Measurements from ENCODE around the gene BAZ1A.
"Not testable (repeated sequence)": the region's sequence is repeated elsewhere in the genome, so short reads cannot be mapped to it uniquely, and the experiment has no call there.

Gene BAZ1A

GRCh38 chr14:34755215-34755614 lies 119.9 kb downstream of the BAZ1A start:
- peaks cover 16% of the 10 kb centered on the region; the same call in 1 of the 2 replicates for H3K36me3 ChIP-seq (ENCODE audit: insufficient read depth, low read length)
- H3K27me3 ChIP-seq (ENCODE audit: insufficient read depth, low read length), result no peaks in the 10 kb centered on the region
- H3K79me2 ChIP-seq (ENCODE audit: control insufficient read depth, insufficient read depth, low read length, unreplicated experiment), result no peaks in the 10 kb centered on the region
- no peak overlapping the region for H3K4me3 ChIP-seq (ENCODE audit: low read depth, low read length)
- H3K27ac ChIP-seq (ENCODE audit: low read depth, low read length), result no peak overlapping the region
- peaks cover 9% of the 10 kb centered on the region for H3K4me1 ChIP-seq (ENCODE audit: control insufficient read depth, insufficient read depth, low read length, unreplicated experiment)
- no peak overlapping the region for H2AFZ ChIP-seq (ENCODE audit: low read length, unreplicated experiment)

DNA sequence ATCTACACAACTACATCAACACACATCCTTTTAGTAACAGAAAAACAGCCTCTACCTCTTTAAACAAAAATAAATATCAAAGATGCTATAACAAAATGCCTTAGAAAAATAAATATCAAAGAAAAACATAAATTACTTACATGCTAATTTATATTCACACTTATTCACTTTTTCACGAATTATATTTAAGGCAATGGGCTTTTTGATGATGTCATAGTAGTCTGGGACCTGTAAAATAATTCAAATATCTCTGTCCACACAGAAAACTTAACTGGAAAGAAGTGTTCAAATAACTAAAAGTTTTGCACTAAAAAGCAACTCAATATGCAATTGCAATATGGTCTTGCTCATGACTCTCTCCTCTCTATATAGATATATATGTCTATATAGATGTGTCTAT lies 120.5 kb downstream of the BAZ1A start:
- H3K4me3 ChIP-seq (ENCODE audit: low read depth, low read length), result no peak overlapping the region
- H3K36me3 ChIP-seq (ENCODE audit: insufficient read depth, low read length), result peaks cover 13% of the 10 kb centered on the region; the same call in 1 of the 2 replicates
- H3K27ac ChIP-seq (ENCODE audit: low read depth, low read length), result no peak overlapping the region
- H3K4me1 ChIP-seq (ENCODE audit: control insufficient read depth, insufficient read depth, low read length, unreplicated experiment), result peaks cover 10% of the 10 kb centered on the region
- no peak overlapping the region for H2AFZ ChIP-seq (ENCODE audit: low read length, unreplicated experiment)
- H3K79me2 ChIP-seq (ENCODE audit: control insufficient read depth, insufficient read depth, low read length, unreplicated experiment), result no peaks in the 10 kb centered on the region
- no peaks in the 10 kb centered on the region for H3K27me3 ChIP-seq (ENCODE audit: insufficient read depth, low read length)

GRCh38 chr14:34750670-34751069 lies 124.5 kb downstream of the BAZ1A start:
- no peak overlapping the region for H2AFZ ChIP-seq (ENCODE audit: low read length, unreplicated experiment)
- H3K4me1 ChIP-seq (ENCODE audit: control insufficient read depth, insufficient read depth, low read length, unreplicated experiment), result peaks cover 10% of the 10 kb centered on the region
- no peak overlapping the region for H3K27ac ChIP-seq (ENCODE audit: low read depth, low read length)
- H3K36me3 ChIP-seq (ENCODE audit: insufficient read depth, low read length), result peaks cover 5% of the 10 kb centered on the region; the same call in 1 of the 2 replicates
- H3K27me3 ChIP-seq (ENCODE audit: insufficient read depth, low read length), result no peaks in the 10 kb centered on the region
- no peaks in the 10 kb centered on the region for H3K79me2 ChIP-seq (ENCODE audit: control insufficient read depth, insufficient read depth, low read length, unreplicated experiment)
- no peak overlapping the region for H3K4me3 ChIP-seq (ENCODE audit: low read depth, low read length)

GRCh38 chr14:34750233-34750632 lies 124.9 kb downstream of the BAZ1A start:
- Histone ChIP-seq H3K27me3 (ENCODE audit: insufficient read depth, low read length) (no peaks in the 10 kb centered on the region), H3K4me1 (ENCODE audit: control insufficient read depth, insufficient read depth, low read length, unreplicated experiment) (peaks cover 10% of the 10 kb centered on the region), H3K27ac (ENCODE audit: low read depth, low read length) (no peak overlapping the region), H2AFZ (ENCODE audit: low read length, unreplicated experiment) (no peak overlapping the region), H3K4me3 (ENCODE audit: low read depth, low read length) (no peak overlapping the region), H3K79me2 (ENCODE audit: control insufficient read depth, insufficient read depth, low read length, unreplicated experiment) (no peaks in the 10 kb centered on the region), H3K36me3 (ENCODE audit: insufficient read depth, low read length) (peaks cover 5% of the 10 kb centered on the region; the same call in 1 of the 2 replicates)

- Histone ChIP-seq H2AFZ (ENCODE audit: low read length, unreplicated experiment) (no peak overlapping the region), H3K79me2 (ENCODE audit: control insufficient read depth, insufficient read depth, low read length, unreplicated experiment) (no peaks in the 10 kb centered on the region), H3K27ac (ENCODE audit: low read depth, low read length) (no peak overlapping the region), H3K27me3 (ENCODE audit: insufficient read depth, low read length) (no peaks in the 10 kb centered on the region), H3K4me1 (ENCODE audit: control insufficient read depth, insufficient read depth, low read length, unreplicated experiment) (peaks cover 10% of the 10 kb centered on the region), H3K36me3 (ENCODE audit: insufficient read depth, low read length) (peaks cover 5% of the 10 kb centered on the region; the same call in 1 of the 2 replicates), H3K4me3 (ENCODE audit: low read depth, low read length) (no peak overlapping the region)
Observed at GRCh38 chr14:34749408-34749807, 125.8 kb downstream of the BAZ1A start.

GRCh38 chr14:34742270-34743115 lies 132.7 kb downstream of the BAZ1A start:
- Histone ChIP-seq H3K36me3 (ENCODE audit: insufficient read depth, low read length) (no peaks in the 10 kb centered on the region), H3K4me3 (ENCODE audit: low read depth, low read length) (no peak overlapping the region), H3K79me2 (ENCODE audit: control insufficient read depth, insufficient read depth, low read length, unreplicated experiment) (no peaks in the 10 kb centered on the region), H2AFZ (ENCODE audit: low read length, unreplicated experiment) (no peak overlapping the region), H3K27ac (ENCODE audit: low read depth, low read length) (no peak overlapping the region), H3K27me3 (ENCODE audit: insufficient read depth, low read length) (no peaks in the 10 kb centered on the region), H3K4me1 (ENCODE audit: control insufficient read depth, insufficient read depth, low read length, unreplicated experiment) (no peaks in the 10 kb centered on the region)

GRCh38 chr14:34741840-34742239 lies 133.3 kb downstream of the BAZ1A start:
- H3K79me2 ChIP-seq (ENCODE audit: control insufficient read depth, insufficient read depth, low read length, unreplicated experiment), result no peaks in the 10 kb centered on the region
- no peaks in the 10 kb centered on the region for H3K27me3 ChIP-seq (ENCODE audit: insufficient read depth, low read length)
- no peaks in the 10 kb centered on the region for H3K36me3 ChIP-seq (ENCODE audit: insufficient read depth, low read length)
- H2AFZ ChIP-seq (ENCODE audit: low read length, unreplicated experiment), result no peak overlapping the region
- no peak overlapping the region for H3K27ac ChIP-seq (ENCODE audit: low read depth, low read length)
- no peaks in the 10 kb centered on the region for H3K4me1 ChIP-seq (ENCODE audit: control insufficient read depth, insufficient read depth, low read length, unreplicated experiment)
- no peak overlapping the region for H3K4me3 ChIP-seq (ENCODE audit: low read depth, low read length)

GRCh38 chr14:34740139-34740538 lies 135.0 kb downstream of the BAZ1A start:
- not testable (repeated sequence) for H3K4me1 ChIP-seq (ENCODE audit: control insufficient read depth, insufficient read depth, low read length, unreplicated experiment); H3K79me2 ChIP-seq (ENCODE audit: control insufficient read depth, insufficient read depth, low read length, unreplicated experiment); H3K36me3 ChIP-seq (ENCODE audit: insufficient read depth, low read length); H3K27me3 ChIP-seq (ENCODE audit: insufficient read depth, low read length); H3K27ac ChIP-seq (ENCODE audit: low read depth, low read length); H2AFZ ChIP-seq (ENCODE audit: low read length, unreplicated experiment); H3K4me3 ChIP-seq (ENCODE audit: low read depth, low read length)

GRCh38 chr14:34737079-34737478 lies 138.1 kb downstream of the BAZ1A start:
- not testable (repeated sequence) for H3K4me3 ChIP-seq (ENCODE audit: low read depth, low read length); H3K79me2 ChIP-seq (ENCODE audit: control insufficient read depth, insufficient read depth, low read length, unreplicated experiment); H3K36me3 ChIP-seq (ENCODE audit: insufficient read depth, low read length); H3K4me1 ChIP-seq (ENCODE audit: control insufficient read depth, insufficient read depth, low read length, unreplicated experiment); H3K27me3 ChIP-seq (ENCODE audit: insufficient read depth, low read length); H3K27ac ChIP-seq (ENCODE audit: low read depth, low read length); H2AFZ ChIP-seq (ENCODE audit: low read length, unreplicated experiment)

DNA sequence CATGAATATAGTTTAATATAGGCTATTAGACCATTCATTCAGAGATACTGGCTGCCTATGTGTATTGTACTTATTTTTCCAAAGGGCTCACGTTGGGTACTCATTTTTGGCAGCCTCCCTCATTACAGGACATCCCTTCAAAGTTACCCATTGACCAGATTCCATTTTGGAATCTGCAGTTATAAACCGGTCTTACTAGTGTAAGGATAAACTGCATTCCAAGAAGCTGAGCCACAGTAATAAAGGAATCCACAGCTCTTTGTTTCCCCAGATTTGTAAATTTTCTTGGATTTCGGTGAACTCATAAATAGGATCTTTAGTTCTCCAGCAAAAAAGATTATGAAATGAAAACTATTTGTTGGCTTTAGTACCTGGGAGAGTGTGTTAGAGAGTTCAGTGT lies 141.9 kb downstream of the BAZ1A start:
- no peak overlapping the region for H3K4me3 ChIP-seq (ENCODE audit: low read depth, low read length)
- H3K36me3 ChIP-seq (ENCODE audit: insufficient read depth, low read length), result no peaks in the 10 kb centered on the region
- no peaks in the 10 kb centered on the region for H3K79me2 ChIP-seq (ENCODE audit: control insufficient read depth, insufficient read depth, low read length, unreplicated experiment)
- no peak overlapping the region for H2AFZ ChIP-seq (ENCODE audit: low read length, unreplicated experiment)
- H3K27ac ChIP-seq (ENCODE audit: low read depth, low read length), result no peak overlapping the region
- H3K27me3 ChIP-seq (ENCODE audit: insufficient read depth, low read length), result no peaks in the 10 kb centered on the region
- H3K4me1 ChIP-seq (ENCODE audit: control insufficient read depth, insufficient read depth, low read length, unreplicated experiment), result no peaks in the 10 kb centered on the region

- H2AFZ ChIP-seq (ENCODE audit: low read length, unreplicated experiment), result no peak overlapping the region
- H3K27ac ChIP-seq (ENCODE audit: low read depth, low read length), result no peak overlapping the region
- no peak overlapping the region for H3K4me3 ChIP-seq (ENCODE audit: low read depth, low read length)
- H3K27me3 ChIP-seq (ENCODE audit: insufficient read depth, low read length), result no peaks in the 10 kb centered on the region
- H3K79me2 ChIP-seq (ENCODE audit: control insufficient read depth, insufficient read depth, low read length, unreplicated experiment), result no peaks in the 10 kb centered on the region
- H3K36me3 ChIP-seq (ENCODE audit: insufficient read depth, low read length), result no peaks in the 10 kb centered on the region
- no peaks in the 10 kb centered on the region for H3K4me1 ChIP-seq (ENCODE audit: control insufficient read depth, insufficient read depth, low read length, unreplicated experiment)
Observed at GRCh38 chr14:34732802-34733201, 142.4 kb downstream of the BAZ1A start.

All from ACC112 (cell line).